GM12878 (cell line): Measurements from ENCODE around the gene ATG5. TPM values are rescaled to one million over a fixed set of nuclear protein-coding genes. Genes with fewer than 3 reads are reported as not detected.

Experiments
- ATAC-seq: fragments of 200-7000 bp; cut with Tn5 transposase; 3 replicates; pipeline ENCODE4 v1.9.1; 2020; ENCODE audit warnings: mild to moderate bottlenecking, moderate library complexity
- BruUV-seq: library from RNA; stranded (reverse); fragments of 400-500 nt; replicated peaks from 2 replicates; lab custom pipeline; 2021; lab: Mats Ljungman, UMichigan
- CTCF ChIA-PET: fragments of 300-600 bp; sonication (Branson Sonifier 250); formaldehyde crosslinking; extraction: SDS; loops from one replicate; lab custom pipeline; 2021; ENCODE audit warnings: inconsistent platforms; lab: Yijun Ruan, JAX
- POLR2A ChIA-PET: fragments of 350-600 bp; formaldehyde crosslinking; extraction: SDS; loops from one replicate; lab custom pipeline; 2021; ENCODE audit warnings: inconsistent platforms; lab: Charles Lee
- RAD21 ChIA-PET: fragments of 300-600 bp; sonication (Branson Sonifier 250); formaldehyde crosslinking; loops from one replicate; lab custom pipeline; 2023; ENCODE audit warnings: antibody characterized with exemption; ENCODE audit not compliant: unreplicated experiment; lab: Charles Lee
- SMC1A ChIA-PET: fragments of 300-600 bp; sonication (Branson Sonifier 250); formaldehyde crosslinking; loops from one replicate; lab custom pipeline; 2023; ENCODE audit not compliant: unreplicated experiment, uncharacterized antibody; lab: Charles Lee
- DNase-seq: peaks from one replicate; pipeline ENCODE4 v3.0.0-alpha.2; 2011; ENCODE audit warnings: low read depth, low spot score
- FAIRE-seq: peaks from 3 replicates; lab custom pipeline; 2011; peaks lifted over from hg19 to GRCh38; lab: Jason Lieb, UNC
- H2AFZ ChIP-seq: 2 replicates; pipeline ENCODE4 v1.6.0; 2011; ENCODE audit warnings: low read depth, low read length, control low read depth; ENCODE audit not compliant: control insufficient read depth
- H3K27ac ChIP-seq: 2 replicates; pipeline ENCODE4 v1.5.1; 2011; ENCODE audit warnings: control low read depth; ENCODE audit not compliant: control insufficient read depth, insufficient read depth
- H3K27me3 ChIP-seq, 2 experiments: replicated peaks in 1 of 2; 2 replicates each; pipeline versions ENCODE4 v1.6.0 to v1.6.1; 2011; ENCODE audit warnings: low read length in 1 of 2; ENCODE audit not compliant: control insufficient read depth in 2 of 2, insufficient read depth in 2 of 2
- H3K36me3 ChIP-seq, 2 experiments: 2 replicates each; pipeline ENCODE4 v1.5.1; 2011; ENCODE audit warnings: low read length in 1 of 2; ENCODE audit not compliant: control insufficient read depth in 2 of 2, insufficient read depth in 2 of 2
- H3K4me1 ChIP-seq: 2 replicates; pipeline ENCODE4 v1.6.1; 2011; ENCODE audit warnings: mild to moderate bottlenecking, low read length, moderate library complexity, mixed read lengths; ENCODE audit not compliant: control insufficient read depth, insufficient read depth
- H3K4me2 ChIP-seq: 2 replicates; pipeline ENCODE4 v1.6.0; 2011; ENCODE audit warnings: control low read depth; ENCODE audit not compliant: control insufficient read depth, insufficient read depth
- H3K4me3 ChIP-seq: fragments of 200-600 bp; sonication (generic); 2 replicates; pipeline ENCODE4 v1.5.1; 2016
- H3K79me2 ChIP-seq: 2 replicates; pipeline ENCODE4 v1.6.0; 2011; ENCODE audit warnings: low read length; ENCODE audit not compliant: control insufficient read depth, insufficient read depth
- H3K9ac ChIP-seq: 2 replicates; pipeline ENCODE4 v1.8.0; 2011; ENCODE audit warnings: low read length, control low read depth, mixed read lengths; ENCODE audit not compliant: control insufficient read depth, insufficient read depth
- H3K9me3 ChIP-seq: replicated peaks from 3 replicates; pipeline ENCODE4 v1.5.1; 2011; ENCODE audit warnings: mild to moderate bottlenecking, low read length; ENCODE audit not compliant: control insufficient read depth, insufficient read depth
- H4K20me1 ChIP-seq: 2 replicates; pipeline ENCODE4 v1.6.0; 2011; ENCODE audit not compliant: control insufficient read depth, insufficient read depth
- CREM ChIP-seq: IDR thresholded peaks from 2 replicates; pipeline ENCODE4 v1.6.1; 2014; ENCODE audit warnings: antibody characterized with exemption, low read depth
- CUX1 ChIP-seq: IDR thresholded peaks from 2 replicates; pipeline ENCODE4 v1.6.1; 2012; ENCODE audit warnings: improper control_type of control experiment, low read depth, low read length; ENCODE audit not compliant: insufficient replicate concordance
- E2F4 ChIP-seq: IDR thresholded peaks from 2 replicates; pipeline ENCODE4 v1.6.1; 2012; ENCODE audit warnings: low read depth, low read length, improper control_type of control experiment
- HDAC6 ChIP-seq: fragments of 200-600 bp; sonication (generic); IDR thresholded peaks from one replicate; pipeline ENCODE4 v1.8.0; 2017; ENCODE audit warnings: antibody characterized with exemption; ENCODE audit not compliant: unreplicated experiment
- MTA3 ChIP-seq: IDR thresholded peaks from 2 replicates; pipeline ENCODE4 v1.6.1; 2012; ENCODE audit warnings: low read length, inconsistent platforms, borderline replicate concordance
- NBN ChIP-seq: fragments of 450-650 bp; IDR thresholded peaks from 2 replicates; pipeline ENCODE4 v1.6.1; 2016
- PRDM15 ChIP-seq: fragments of 450-650 bp; formaldehyde crosslinking; IDR thresholded peaks from 2 replicates; pipeline ENCODE4 v1.4.0; 2020; ENCODE audit warnings: mild to moderate bottlenecking, moderate library complexity
- WRNIP1 ChIP-seq: IDR thresholded peaks from 2 replicates; pipeline ENCODE4 v1.6.1; 2011; ENCODE audit warnings: low read depth, low read length, improper control_type of control experiment, borderline replicate concordance
- ZBTB4 ChIP-seq: fragments of 450-650 bp; formaldehyde crosslinking; IDR thresholded peaks from 2 replicates; pipeline ENCODE4 v1.4.0; 2022; ENCODE audit warnings: mild to moderate bottlenecking, moderate library complexity
- WGBS: methylation state at CpG from one replicate; pipeline ENCODE4 v1.1.6; 2016; ENCODE audit warnings: low lambda C conversion rate; ENCODE audit not compliant: insufficient replicate concordance, insufficient coverage; ENCODE audit errors: missing lambda C conversion rate; 5-methylcytosine and 5-hydroxymethylcytosine counted together
- in situ Hi-C: fragments of 300-500 bp; cut with MboI; formaldehyde crosslinking; loops from 9 replicates; pipeline ENCODE4 v1.14.3; 2018; ENCODE audit warnings: mixed read lengths
- intact Hi-C: fragments of 100-400 bp; cut with micrococcal nuclease; formaldehyde crosslinking; loops from one replicate; pipeline ENCODE4 v1.14.2; 2022; ENCODE audit not compliant: unreplicated experiment
- polyA plus RNA-seq, 11 experiments: library from polyadenylated mRNA; depleted of rRNA in 4 of 11; unstranded in 6 of 11; stranded (reverse) in 5 of 11; fragments of >200 nt; fragmentation: Nextera tagmentation in 4 of 11; fragmentation: Illumina TruSeq in 1 of 11; extraction: Ambion mirVana in 4 of 11; extraction: Trizol in 1 of 11; gene quantifications; 1 replicate in 1 of 11; 2 replicates in 10 of 11; pipeline versions ENCODE4 v1.2.1 to v1.2.3, GENCODE V29; 2011 to 2016; ENCODE audit warnings: inconsistent platforms in 2 of 11, missing spikeins in 2 of 11, low read depth in 1 of 11
- total RNA-seq, 4 experiments: library from RNA; depleted of rRNA in 3 of 4; stranded (reverse); fragments of >200 nt in 3 of 4; fragmentation: Illumina TruSeq in 1 of 4; extraction: Trizol in 1 of 4; gene quantifications; 2 replicates each; pipeline versions ENCODE4 v1.2.1 to v1.2.3, GENCODE V29; 2013 to 2021

Gene ATG5
- total and polyA plus RNA-seq, 10 of the 15 experiments (the other 5 are each of a cell fraction or from before 2014, with no cell fraction given), result 12.9 to 51.8 (median 23.9) TPM

GRCh38 chr6:106145144-106145543, 180.4 kb downstream of the ATG5 start:
- ChIA-PET SMC1A (interaction anchor here (0.8 to 18.2 kb wide), 9 partner anchors 11 to 78 kb away, joined by 4 to 217 read pairs (median 5); partner anchors contain the start of gene PRDM1), POLR2A (interaction anchor here (0.6 to 1.2 kb wide), 4 partner anchors 14 to 183 kb away, joined by 3 to 9 read pairs (median 4); no protein-coding TSS in a partner anchor), RAD21 (interaction anchor here (1.1 to 8.7 kb wide), 3 partner anchors 20 to 47 kb away, joined by 3 to 90 read pairs (median 3); no protein-coding TSS in a partner anchor), CTCF (interaction anchor here (0.9 to 3.2 kb wide), 8 partner anchors 8 to 78 kb away, joined by 3 to 16 read pairs (median 3); no protein-coding TSS in a partner anchor)
- DNase-seq, result no peak
- 19% methylated on average over 4 of the region's 4 CpGs for WGBS
- in situ Hi-C loops, result no loop called here
- Histone ChIP-seq H3K9me3 (no peaks in the 10 kb centered on the region), H3K4me1 (peaks cover 60% of the 10 kb centered on the region), H3K4me3 (no peak overlapping the region), H4K20me1 (no peaks in the 10 kb centered on the region), H3K27me3 (no peaks in the 10 kb centered on the region), H3K4me2 (peak overlapping the region; percentile 69), H2AFZ (no peak overlapping the region), H3K27ac (peak overlapping the region; percentile 62), H3K36me3 (no peaks in the 10 kb centered on the region), H3K9ac (peak overlapping the region; percentile 39), H3K79me2 (no peaks in the 10 kb centered on the region)
- FAIRE-seq, result no peak
- BruUV-seq, result TSS peak; percentile 75
- intact Hi-C loops, result loop anchor here (1.0 to 2.0 kb wide), 3 partner anchors 19 to 42 kb away; no protein-coding TSS in a partner anchor
- 0 out of 3 replicates have a peak, but pooled peaks have one; percentile 2 for ATAC-seq
- TF ChIP-seq WRNIP1 (no peak), E2F4 (no peak), MTA3 (no peak), CUX1 (no peak), PRDM15 (CRISPR knock-in tag) (no peak), ZBTB4 (no peak), HDAC6 (no peak), CREM (no peak), NBN (no peak)
